Measurements from ENCODE around the gene ADGRA1.

- TF ChIP-seq CTCF (conservative IDR thresholded peaks at IDR 0.05 in 1 of 2, IDR thresholded peaks at IDR 0.05 in 1 of 2; ENCODE audit: extremely low read depth in 1 of 2, insufficient read depth in 1 of 2, low read depth in 1 of 2, low read length in 2 of 2) (no peak), EZH2 (IDR thresholded peaks at IDR 0.05; ENCODE audit: borderline replicate concordance, low read length) (no peak)
These were observed 90.8 kb downstream of the ADGRA1 start for GRCh38 chr10:133178357-133179127.

Measured in mammary epithelial cell (primary cell).